ENCODE results near the gene PRR29.

DNA sequence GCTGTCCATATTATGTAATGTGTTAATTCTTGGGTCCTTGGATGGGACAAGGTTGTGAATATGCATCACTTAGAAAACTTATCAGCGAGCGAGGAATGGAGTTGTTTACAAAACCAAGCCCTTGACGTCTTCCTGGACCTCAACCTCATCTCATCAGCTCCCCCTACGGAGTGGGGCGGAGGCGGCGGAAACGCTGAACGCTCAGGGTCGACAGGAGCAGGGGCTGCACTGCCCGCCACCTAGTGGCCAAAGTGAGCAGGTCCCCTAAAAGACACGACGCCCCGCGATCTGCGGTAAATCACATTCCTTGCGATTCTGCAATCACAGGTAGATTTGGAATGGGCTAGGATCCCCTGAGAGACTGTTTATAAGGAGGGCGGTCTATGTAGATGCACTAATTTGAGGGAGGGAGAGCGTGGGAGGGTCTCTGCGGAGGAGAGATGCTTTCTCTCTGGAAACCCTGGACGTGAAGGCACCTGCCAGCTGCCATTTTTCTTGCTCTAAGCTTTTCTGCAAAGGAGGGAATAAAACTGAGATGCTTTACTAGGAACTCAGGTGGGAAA lies 27.7 kb downstream of the PRR29 start:
- TF ChIP-seq, protein P1, sequence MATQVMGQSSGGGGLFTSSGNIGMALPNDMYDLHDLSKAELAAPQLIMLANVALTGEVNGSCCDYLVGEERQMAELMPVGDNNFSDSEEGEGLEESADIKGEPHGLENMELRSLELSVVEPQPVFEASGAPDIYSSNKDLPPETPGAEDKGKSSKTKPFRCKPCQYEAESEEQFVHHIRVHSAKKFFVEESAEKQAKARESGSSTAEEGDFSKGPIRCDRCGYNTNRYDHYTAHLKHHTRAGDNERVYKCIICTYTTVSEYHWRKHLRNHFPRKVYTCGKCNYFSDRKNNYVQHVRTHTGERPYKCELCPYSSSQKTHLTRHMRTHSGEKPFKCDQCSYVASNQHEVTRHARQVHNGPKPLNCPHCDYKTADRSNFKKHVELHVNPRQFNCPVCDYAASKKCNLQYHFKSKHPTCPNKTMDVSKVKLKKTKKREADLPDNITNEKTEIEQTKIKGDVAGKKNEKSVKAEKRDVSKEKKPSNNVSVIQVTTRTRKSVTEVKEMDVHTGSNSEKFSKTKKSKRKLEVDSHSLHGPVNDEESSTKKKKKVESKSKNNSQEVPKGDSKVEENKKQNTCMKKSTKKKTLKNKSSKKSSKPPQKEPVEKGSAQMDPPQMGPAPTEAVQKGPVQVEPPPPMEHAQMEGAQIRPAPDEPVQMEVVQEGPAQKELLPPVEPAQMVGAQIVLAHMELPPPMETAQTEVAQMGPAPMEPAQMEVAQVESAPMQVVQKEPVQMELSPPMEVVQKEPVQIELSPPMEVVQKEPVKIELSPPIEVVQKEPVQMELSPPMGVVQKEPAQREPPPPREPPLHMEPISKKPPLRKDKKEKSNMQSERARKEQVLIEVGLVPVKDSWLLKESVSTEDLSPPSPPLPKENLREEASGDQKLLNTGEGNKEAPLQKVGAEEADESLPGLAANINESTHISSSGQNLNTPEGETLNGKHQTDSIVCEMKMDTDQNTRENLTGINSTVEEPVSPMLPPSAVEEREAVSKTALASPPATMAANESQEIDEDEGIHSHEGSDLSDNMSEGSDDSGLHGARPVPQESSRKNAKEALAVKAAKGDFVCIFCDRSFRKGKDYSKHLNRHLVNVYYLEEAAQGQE (IDR thresholded peaks at IDR 0.05; ENCODE audit: low read depth), result no peak
- TF ChIP-seq EP300 (IDR thresholded peaks at IDR 0.05; ENCODE audit: borderline replicate concordance), result no peak
- no peak for TF ChIP-seq EGR1 (IDR thresholded peaks at IDR 0.05)
- TF ChIP-seq TAF1 (IDR thresholded peaks at IDR 0.05; ENCODE audit: low read depth), result no peak
- no peak for TF ChIP-seq FOXM1 (IDR thresholded peaks at IDR 0.05; ENCODE audit: borderline replicate concordance, low read depth)
- TF ChIP-seq ZBTB7A (IDR thresholded peaks at IDR 0.05; ENCODE audit: low read depth), result peak; percentile 76; the same call in 1 of the 2 replicates
- TF ChIP-seq, protein P2, sequence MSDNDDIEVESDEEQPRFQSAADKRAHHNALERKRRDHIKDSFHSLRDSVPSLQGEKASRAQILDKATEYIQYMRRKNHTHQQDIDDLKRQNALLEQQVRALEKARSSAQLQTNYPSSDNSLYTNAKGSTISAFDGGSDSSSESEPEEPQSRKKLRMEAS (IDR thresholded peaks at IDR 0.05), result peak; percentile 34; the same call in 1 of the 2 replicates
- TF ChIP-seq, protein P3, sequence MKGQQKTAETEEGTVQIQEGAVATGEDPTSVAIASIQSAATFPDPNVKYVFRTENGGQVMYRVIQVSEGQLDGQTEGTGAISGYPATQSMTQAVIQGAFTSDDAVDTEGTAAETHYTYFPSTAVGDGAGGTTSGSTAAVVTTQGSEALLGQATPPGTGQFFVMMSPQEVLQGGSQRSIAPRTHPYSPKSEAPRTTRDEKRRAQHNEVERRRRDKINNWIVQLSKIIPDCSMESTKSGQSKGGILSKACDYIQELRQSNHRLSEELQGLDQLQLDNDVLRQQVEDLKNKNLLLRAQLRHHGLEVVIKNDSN (IDR thresholded peaks at IDR 0.05), result no peak
- TF ChIP-seq YY1 (IDR thresholded peaks at IDR 0.05; ENCODE audit: low read depth), result peak; percentile 33; the same call in 1 of the 2 replicates
- no peak for TF ChIP-seq CEBPB (IDR thresholded peaks at IDR 0.05)
- TF ChIP-seq CREB1 (IDR thresholded peaks at IDR 0.05; ENCODE audit: low read depth), result no peak
